ENCODE results near the gene ENO1.

DNA sequence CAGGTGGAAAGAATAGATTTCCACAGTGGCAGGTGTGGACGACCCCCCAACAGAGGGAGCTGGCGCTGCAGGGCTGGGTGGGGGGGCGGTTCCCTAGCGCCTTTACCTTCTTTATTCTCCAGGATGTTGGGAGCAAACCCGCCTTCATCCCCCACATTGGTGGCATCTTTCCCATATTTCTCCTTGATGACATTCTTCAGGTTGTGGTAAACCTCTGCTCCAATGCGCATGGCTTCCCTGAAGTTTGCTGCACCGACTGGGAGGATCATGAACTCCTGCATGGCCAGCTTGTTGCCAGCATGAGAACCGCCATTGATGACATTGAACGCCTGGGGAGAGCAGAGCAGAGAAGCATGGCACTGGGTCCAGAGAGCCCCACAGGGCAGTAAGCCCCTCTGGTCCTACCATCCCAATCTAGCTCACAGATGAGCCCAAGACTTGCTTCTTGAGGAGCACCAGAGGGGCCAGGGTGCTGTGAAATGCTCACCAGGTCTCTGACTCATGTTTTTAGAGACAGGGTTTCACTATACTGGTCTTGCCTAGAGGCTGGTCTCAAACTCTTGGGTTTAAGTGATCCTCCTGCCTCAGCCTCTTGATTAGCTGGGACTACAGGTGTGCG, 12.2 kb downstream of the ENO1 start:
- TF ChIP-seq, protein P1, sequence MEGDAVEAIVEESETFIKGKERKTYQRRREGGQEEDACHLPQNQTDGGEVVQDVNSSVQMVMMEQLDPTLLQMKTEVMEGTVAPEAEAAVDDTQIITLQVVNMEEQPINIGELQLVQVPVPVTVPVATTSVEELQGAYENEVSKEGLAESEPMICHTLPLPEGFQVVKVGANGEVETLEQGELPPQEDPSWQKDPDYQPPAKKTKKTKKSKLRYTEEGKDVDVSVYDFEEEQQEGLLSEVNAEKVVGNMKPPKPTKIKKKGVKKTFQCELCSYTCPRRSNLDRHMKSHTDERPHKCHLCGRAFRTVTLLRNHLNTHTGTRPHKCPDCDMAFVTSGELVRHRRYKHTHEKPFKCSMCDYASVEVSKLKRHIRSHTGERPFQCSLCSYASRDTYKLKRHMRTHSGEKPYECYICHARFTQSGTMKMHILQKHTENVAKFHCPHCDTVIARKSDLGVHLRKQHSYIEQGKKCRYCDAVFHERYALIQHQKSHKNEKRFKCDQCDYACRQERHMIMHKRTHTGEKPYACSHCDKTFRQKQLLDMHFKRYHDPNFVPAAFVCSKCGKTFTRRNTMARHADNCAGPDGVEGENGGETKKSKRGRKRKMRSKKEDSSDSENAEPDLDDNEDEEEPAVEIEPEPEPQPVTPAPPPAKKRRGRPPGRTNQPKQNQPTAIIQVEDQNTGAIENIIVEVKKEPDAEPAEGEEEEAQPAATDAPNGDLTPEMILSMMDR (IDR thresholded peaks at IDR 0.05), result no peak
- no peak for TF ChIP-seq POLR2A (IDR thresholded peaks at IDR 0.05)
